Ovary (tissue), 9 donors: ENCODE data around the gene USP6NL. TPM values are rescaled to one million over a fixed set of nuclear protein-coding genes. Genes with fewer than 3 reads are reported as not detected.

Source experiments
- DNase-seq, 5 donors: peaks; one replicate each; pipeline ENCODE4 v3.0.0-alpha.2; 2019 to 2020
- H3K27ac ChIP-seq, 2 donors: fragments of 200-600 bp; one replicate each; pipeline versions ENCODE4 v1.5.1 to v1.8.0; 2019 to 2022
- H3K27me3 ChIP-seq: fragments of 200-600 bp; one replicate; pipeline ENCODE4 v1.8.0; 2022
- H3K36me3 ChIP-seq: fragments of 200-600 bp; sonication (generic); one replicate; pipeline ENCODE4 v1.5.1; 2019
- H3K4me1 ChIP-seq: one replicate; pipeline ENCODE4 v1.8.1; 2013; ENCODE audit warnings: mild to moderate bottlenecking, moderate library complexity; ENCODE audit not compliant: insufficient read depth
- H3K4me3 ChIP-seq: fragments of 200-600 bp; sonication (generic); one replicate; pipeline ENCODE4 v1.5.1; 2017
- H3K9me3 ChIP-seq, 2 donors: fragments of 200-600 bp in 1 of 2; sonication (generic) in 1 of 2; one replicate each; pipeline versions ENCODE4 v1.5.1 to v1.8.1; 2013 to 2019; ENCODE audit warnings: mild to moderate bottlenecking in 1 of 2, moderate library complexity in 1 of 2
- CTCF ChIP-seq, 3 donors: fragments of 450-650 bp in 2 of 3; fragments of 200-600 bp in 1 of 3; IDR thresholded peaks; one replicate each; pipeline versions ENCODE4 v1.5.1 to v1.8.0; 2016 to 2022; ENCODE audit warnings: antibody characterized with exemption in 3 of 3, mild to moderate bottlenecking in 1 of 3
- EP300 ChIP-seq: sonication (generic); formaldehyde crosslinking; IDR thresholded peaks from one replicate; pipeline ENCODE4 v1.6.1; 2017; ENCODE audit warnings: antibody characterized with exemption
- POLR2A ChIP-seq: fragments of 450-650 bp; IDR thresholded peaks from one replicate; pipeline ENCODE4 v1.6.1; 2017; ENCODE audit warnings: antibody characterized with exemption, mild to moderate bottlenecking, moderate library complexity
- whole genome bisulfite sequencing, 3 donors: extraction: QIAGEN DNeasy Blood & Tissue Kit in 1 of 3; methylation state at CpG; one replicate each; pipeline versions ENCODE4 v1.1.5 to v1.1.7; 2013 to 2017; 5-methylcytosine and 5-hydroxymethylcytosine counted together
- intact Hi-C, 4 donors: fragments of 100-400 bp; cut with DNase I; formaldehyde crosslinking; loops; one replicate each; pipeline versions ENCODE4 v1.11.0 to v1.15.1; 2022 to 2023
- polyA plus RNA-seq, 2 donors: library from polyadenylated mRNA; stranded (reverse); fragments of 200-250 nt in 1 of 2; fragments of 350-450 nt in 1 of 2; fragmentation: Illumina TruSeq in 1 of 2; extraction: RNeasy Lipid Tissue Mini Kit (QIAGEN cat#74804) in 1 of 2; gene quantifications; one replicate each; pipeline ENCODE4 v1.2.3, GENCODE V29; 2013 to 2014
- total RNA-seq, 7 donors: library from RNA; depleted of rRNA in 2 of 7; stranded (reverse); fragments of >200 nt in 2 of 7; fragmentation: NEBNext Ultra II Directional in 3 of 7; extraction: Animal tissue kit (Norgen Biotek cat#: 25700) in 3 of 7; gene quantifications; one replicate each; pipeline versions ENCODE4 v1.1.0 to v1.2.4, GENCODE V29; 2016 to 2023
- donor health status: DM: no; HTN: no; CAD: no; lungs with moderate emphysema.
- donor health status: DM: no; HTN: no; CAD: no.
- donor health status: Bipolar disorder and iron deficiency.
- donor health status: DM: yes; HTN: yes; CAD: no.
- donor health status: DM: no; HTN: no; CAD: no.
- donor health status: DM: yes; HTN: yes; CAD: no.

USP6NL gene
- total and polyA plus RNA-seq, 9 donors: 9.6 to 28.8 (median 16.3) TPM

- intact Hi-C loops: no loop called here
- WGBS, 3 donors: 81 to 88% (median 84%) methylated on average over 8 of the region's 8 CpGs
- Histone ChIP-seq H3K9me3 (no peaks in the 10 kb centered on the region), H3K4me1 (no peaks in the 10 kb centered on the region), H3K36me3 (no peaks in the 10 kb centered on the region), H3K27ac (no peak overlapping the region), H3K4me3 (no peak overlapping the region), H3K27me3 (no peaks in the 10 kb centered on the region)
- no peak for TF ChIP-seq EP300
- TF ChIP-seq POLR2A: no peak
- no peak for TF ChIP-seq CTCF (IDR thresholded peaks at IDR 0.05)
- no peak for DNase-seq
Observed at GRCh38 chr10:11642566-11642965, 31.1 kb upstream of the USP6NL start.

DNA sequence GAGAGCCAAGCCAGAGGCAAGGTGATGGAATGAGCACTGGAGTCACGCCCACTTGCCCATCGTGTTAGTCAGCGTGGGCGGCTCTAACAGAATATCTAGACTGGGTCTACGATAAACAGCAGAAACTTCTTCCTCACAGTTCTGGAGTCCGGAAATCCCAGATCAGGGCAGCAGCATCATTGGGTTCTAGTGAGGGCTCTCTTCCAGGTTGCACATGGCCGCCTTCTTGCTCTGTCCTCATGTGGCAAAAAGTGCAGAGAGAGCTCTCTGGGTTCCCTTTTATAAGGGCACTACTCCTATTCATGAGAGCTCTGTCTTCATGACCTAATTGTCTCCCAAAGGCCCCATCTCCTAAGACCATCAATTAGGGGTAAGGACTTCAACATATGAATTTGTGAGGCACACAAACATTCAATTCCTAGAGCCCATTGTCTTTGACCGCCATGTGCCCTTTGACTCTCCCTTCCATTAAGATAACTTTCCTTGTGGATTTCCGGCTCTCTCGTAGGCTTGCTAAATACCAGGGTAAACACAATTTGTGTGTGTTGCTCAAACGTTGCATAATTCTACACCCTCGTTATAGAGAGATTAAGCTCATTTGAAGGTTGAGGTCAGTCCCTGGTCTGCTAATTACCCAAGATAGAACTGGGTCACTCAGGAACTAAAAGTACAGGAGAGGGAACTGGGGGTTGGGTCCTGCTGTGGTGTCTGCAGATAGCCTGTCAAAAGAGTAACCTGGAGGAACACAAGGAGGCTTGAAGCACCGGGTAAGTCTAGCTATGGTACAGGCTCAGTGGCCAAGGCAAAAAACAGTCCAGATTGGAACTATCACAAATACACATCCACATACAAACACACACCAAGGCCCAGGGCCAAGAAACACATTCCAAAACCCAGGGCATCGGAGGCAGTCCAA, 28.7 kb upstream of the USP6NL start:
- no peaks in the 10 kb centered on the region for H3K9me3 ChIP-seq
- TF ChIP-seq CTCF (IDR thresholded peaks at IDR 0.05): no peak
- TF ChIP-seq EP300: no peak
- no peak for TF ChIP-seq POLR2A
- no peaks in the 10 kb centered on the region for H3K36me3 ChIP-seq
- H3K4me1 ChIP-seq: no peaks in the 10 kb centered on the region
- H3K27me3 ChIP-seq: no peaks in the 10 kb centered on the region
- no peak overlapping the region for H3K27ac ChIP-seq
- no peak overlapping the region for H3K4me3 ChIP-seq
- no peak for DNase-seq
- WGBS, 3 donors: 79 to 82% (median 81%) methylated on average over 14 of the region's 14 CpGs
- intact Hi-C loops: no loop called here

- TF ChIP-seq POLR2A: no peak
- TF ChIP-seq EP300: no peak
- no peak for TF ChIP-seq CTCF (IDR thresholded peaks at IDR 0.05)
- Histone ChIP-seq H3K27ac (no peak overlapping the region), H3K27me3 (no peaks in the 10 kb centered on the region), H3K4me3 (no peak overlapping the region), H3K4me1 (no peaks in the 10 kb centered on the region), H3K36me3 (no peaks in the 10 kb centered on the region), H3K9me3 (no peaks in the 10 kb centered on the region)
- WGBS, 3 donors: 80 to 87% (median 83%) methylated on average over 3 of the region's 3 CpGs
- no peak for DNase-seq
- intact Hi-C loops: no loop called here
Observed at GRCh38 chr10:11639362-11639761, 27.9 kb upstream of the USP6NL start.

DNA sequence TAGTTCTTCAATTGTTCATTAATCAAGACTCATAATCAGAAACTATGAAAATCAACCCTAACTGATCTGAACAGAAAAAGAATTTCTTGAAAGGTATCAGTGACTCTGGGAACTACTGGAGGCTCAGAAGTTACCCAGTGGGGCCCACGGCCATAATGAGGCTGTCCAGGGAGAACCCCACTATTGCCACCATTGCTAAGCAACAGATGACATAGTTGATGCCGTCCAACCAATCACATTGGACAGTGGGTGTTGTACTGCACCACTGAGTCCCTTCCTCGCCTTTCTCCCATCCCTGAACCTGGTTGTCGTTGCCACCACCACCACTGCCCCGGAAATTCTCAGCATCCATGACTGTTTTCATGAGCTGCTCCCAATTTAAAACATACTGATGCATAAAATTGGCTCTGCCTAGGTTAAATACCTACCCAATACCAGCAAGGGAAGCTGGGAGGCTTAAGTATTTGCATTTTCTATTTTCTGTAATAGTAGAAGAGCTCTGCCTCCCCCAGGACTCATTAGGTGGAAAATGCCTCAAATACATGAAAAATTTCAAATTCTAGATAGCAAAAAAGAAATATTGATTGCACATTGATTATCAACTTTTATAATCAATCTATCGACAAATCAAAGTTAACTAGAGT, 26.7 kb upstream of the USP6NL start:
- no peak for DNase-seq
- Histone ChIP-seq H3K27me3 (no peaks in the 10 kb centered on the region), H3K9me3 (no peaks in the 10 kb centered on the region), H3K4me3 (no peak overlapping the region), H3K27ac (no peak overlapping the region), H3K36me3 (no peaks in the 10 kb centered on the region), H3K4me1 (no peaks in the 10 kb centered on the region)
- no peak for TF ChIP-seq EP300
- 86 to 95% (median 90%) methylated on average over 6 of the region's 6 CpGs for WGBS, 3 donors
- intact Hi-C loops: no loop called here
